ENCODE measurements around the gene MVP.
"Not testable (repeated sequence)": the region's sequence is repeated elsewhere in the genome, so short reads cannot be mapped to it uniquely, and the experiment has no call there.

Gene MVP

GRCh38 chr16:29784901-29785500, 35.3 kb upstream of the MVP start:
- TF ChIP-seq, protein P1, sequence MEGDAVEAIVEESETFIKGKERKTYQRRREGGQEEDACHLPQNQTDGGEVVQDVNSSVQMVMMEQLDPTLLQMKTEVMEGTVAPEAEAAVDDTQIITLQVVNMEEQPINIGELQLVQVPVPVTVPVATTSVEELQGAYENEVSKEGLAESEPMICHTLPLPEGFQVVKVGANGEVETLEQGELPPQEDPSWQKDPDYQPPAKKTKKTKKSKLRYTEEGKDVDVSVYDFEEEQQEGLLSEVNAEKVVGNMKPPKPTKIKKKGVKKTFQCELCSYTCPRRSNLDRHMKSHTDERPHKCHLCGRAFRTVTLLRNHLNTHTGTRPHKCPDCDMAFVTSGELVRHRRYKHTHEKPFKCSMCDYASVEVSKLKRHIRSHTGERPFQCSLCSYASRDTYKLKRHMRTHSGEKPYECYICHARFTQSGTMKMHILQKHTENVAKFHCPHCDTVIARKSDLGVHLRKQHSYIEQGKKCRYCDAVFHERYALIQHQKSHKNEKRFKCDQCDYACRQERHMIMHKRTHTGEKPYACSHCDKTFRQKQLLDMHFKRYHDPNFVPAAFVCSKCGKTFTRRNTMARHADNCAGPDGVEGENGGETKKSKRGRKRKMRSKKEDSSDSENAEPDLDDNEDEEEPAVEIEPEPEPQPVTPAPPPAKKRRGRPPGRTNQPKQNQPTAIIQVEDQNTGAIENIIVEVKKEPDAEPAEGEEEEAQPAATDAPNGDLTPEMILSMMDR (conservative IDR thresholded peaks at IDR 0.05) = no peak
- no peak overlapping the region for H3K27ac ChIP-seq

GRCh38 chr16:29787155-29787554, 33.1 kb upstream of the MVP start:
- H3K27ac ChIP-seq = not testable (repeated sequence)

- peak overlapping the region; percentile 92 for H3K27ac ChIP-seq
- TF ChIP-seq, protein P1 (conservative IDR thresholded peaks at IDR 0.05) = no peak
These were observed 30.5 kb upstream of the MVP start for GRCh38 chr16:29789775-29790182.

DNA sequence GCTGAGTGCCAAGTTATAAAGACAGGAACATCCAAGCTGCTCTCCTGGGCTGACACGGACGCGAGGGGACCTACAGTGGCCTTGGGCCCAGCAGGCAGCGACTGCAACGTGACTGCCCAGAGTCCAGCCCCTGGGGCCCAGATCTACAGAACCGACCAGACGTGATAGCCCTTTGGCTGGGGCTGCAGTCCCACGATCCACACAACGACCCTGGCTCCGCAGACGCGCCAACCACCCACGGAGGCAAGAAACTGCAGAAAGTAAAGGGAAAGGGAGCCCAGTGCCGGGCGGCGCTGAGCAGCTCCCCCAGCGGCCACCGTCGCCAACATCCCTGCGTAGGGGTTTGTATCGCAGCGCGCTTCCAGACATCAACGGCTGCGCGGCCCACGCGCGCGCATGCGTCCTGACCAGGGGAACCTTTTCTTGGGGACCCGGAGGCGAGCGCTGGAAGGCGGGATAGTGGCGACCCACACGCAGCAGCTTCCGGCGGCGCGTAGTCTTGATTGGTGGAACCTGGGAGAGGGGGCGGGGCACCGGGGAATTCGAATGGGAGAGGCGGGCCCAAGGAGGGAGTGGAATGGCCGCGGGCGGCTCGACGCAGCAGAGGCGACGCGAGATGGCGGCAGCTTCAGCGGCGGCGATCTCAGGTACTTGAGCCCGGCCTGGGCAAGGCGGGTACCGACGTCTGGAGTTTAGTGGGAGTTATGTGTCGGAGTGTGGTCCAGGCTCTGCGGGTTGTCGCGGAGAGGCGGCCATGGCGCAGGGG, 29.9 kb upstream of the MVP start, which contains the start of gene KIF22:
Gene KIF22 (plus strand): TSS at position 569 of the 766 bp plus-strand sequence. CDS start 9 bp downstream, at position 578.
- TF ChIP-seq, protein P1 (conservative IDR thresholded peaks at IDR 0.05) = peak; percentile 81
- peak within 1 kb of the TSS; percentile 92 for H3K27ac ChIP-seq

DNA sequence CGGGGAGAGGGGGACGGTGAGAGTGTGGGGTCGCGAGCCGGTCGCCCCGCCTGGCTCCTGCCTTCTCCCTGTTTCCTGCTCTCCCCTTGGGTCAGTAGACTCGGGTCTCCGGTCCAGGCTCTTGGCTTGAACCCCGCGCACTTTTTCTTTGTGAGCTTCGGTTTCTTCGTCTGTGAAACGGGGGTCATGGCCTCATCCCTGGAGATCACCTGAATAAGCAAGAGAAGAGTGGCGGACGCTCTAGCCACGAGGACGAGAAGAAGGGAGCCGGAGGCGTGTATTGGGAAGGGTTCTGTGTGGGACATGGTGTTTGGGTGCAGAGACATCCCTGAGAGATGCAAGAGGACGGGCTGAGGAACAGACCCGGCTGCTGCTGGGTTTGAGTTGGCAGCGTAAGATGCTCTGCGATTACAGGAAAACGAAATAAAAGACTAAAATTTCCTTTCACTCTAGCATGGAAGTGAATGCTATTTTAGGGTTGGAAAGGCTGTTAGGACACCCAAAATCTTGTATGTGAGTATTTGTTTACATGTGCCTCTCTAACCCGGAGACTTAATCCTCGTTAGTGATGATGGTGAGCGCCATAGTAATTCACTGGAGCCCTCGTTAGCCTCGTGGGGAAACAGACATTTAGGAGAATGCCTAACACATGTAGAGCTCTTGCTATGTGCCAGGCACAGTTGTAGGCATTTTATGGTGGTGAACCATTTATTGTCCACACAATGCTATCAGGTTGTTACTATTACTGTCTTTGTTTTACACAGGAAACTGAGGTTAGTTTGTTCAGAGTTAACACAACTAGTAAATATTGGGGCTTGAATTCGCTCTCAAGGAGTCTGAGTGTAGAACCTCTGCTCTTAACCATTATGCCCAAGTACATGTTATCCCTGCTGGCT, 29.1 kb upstream of the MVP start:
- peak overlapping the region; percentile 92 for H3K27ac ChIP-seq
- TF ChIP-seq, protein P1 (conservative IDR thresholded peaks at IDR 0.05) = no peak

GRCh38 chr16:29791845-29792807, 28.1 kb upstream of the MVP start:
- TF ChIP-seq, protein P1 (conservative IDR thresholded peaks at IDR 0.05) = no peak
- peak overlapping the region; percentile 92 for H3K27ac ChIP-seq

DNA sequence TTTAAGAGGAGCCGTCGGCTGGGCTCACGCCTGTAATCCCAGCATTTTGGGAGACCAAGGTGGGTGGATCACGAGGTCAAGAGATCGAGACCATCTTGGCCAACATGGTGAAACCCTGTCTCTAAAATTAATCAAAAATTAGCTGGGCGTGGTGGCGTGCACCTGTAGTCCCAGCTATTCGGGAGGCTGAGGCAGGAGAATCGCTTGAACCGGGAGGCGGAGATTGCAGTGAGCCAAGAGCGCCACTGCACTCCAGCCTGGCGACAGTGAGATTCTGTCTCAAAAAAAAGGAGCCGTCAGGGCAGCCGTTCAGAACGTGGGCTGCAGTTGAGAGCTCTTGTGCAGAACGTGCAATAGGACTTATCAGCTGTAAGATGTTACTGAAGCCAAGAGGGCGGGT, 27.1 kb upstream of the MVP start:
- peak overlapping the region; percentile 92 for H3K27ac ChIP-seq

Measured in VCaP (cell line).